H1 (cell line): Measurements from ENCODE around the gene PCDHA5. TPM values are rescaled to one million over a fixed set of nuclear protein-coding genes. Genes with fewer than 3 reads are reported as not detected.
"Not testable (repeated sequence)": the region's sequence is repeated elsewhere in the genome, so short reads cannot be mapped to it uniquely, and the experiment has no call there.

ENCODE experiments used
- CTCF ChIA-PET: fragments of 300-600 bp; sonication (Branson Sonifier 250); formaldehyde crosslinking; loops from one replicate; lab custom pipeline; 2021; ENCODE audit not compliant: partially characterized antibody; lab: Charles Lee
- POLR2A ChIA-PET: fragments of 300-600 bp; sonication (Branson Sonifier 250); formaldehyde crosslinking; loops from one replicate; lab custom pipeline; 2021; ENCODE audit warnings: inconsistent platforms; ENCODE audit not compliant: partially characterized antibody; lab: Charles Lee
- DNase-seq, 2 experiments: peaks; one replicate each; pipeline versions ENCODE4 v3.0.0 to v3.0.0-alpha.2; 2010 to 2022; ENCODE audit warnings: low spot score in 2 of 2, low read depth in 1 of 2, mixed read lengths in 1 of 2
- FAIRE-seq: peaks from 2 replicates; lab custom pipeline; 2011; peaks lifted over from hg19 to GRCh38; lab: Jason Lieb, UNC
- H2AFZ ChIP-seq: 2 replicates; pipeline ENCODE4 v1.8.1; 2012; ENCODE audit warnings: low read length, inconsistent platforms
- H2AK5ac ChIP-seq: 2 replicates; pipeline ENCODE4 v1.6.1; 2013; ENCODE audit warnings: low read depth, low read length
- H2BK120ac ChIP-seq: replicated peaks from 2 replicates; pipeline ENCODE3; 2013; ENCODE audit warnings: low read depth, low read length, inconsistent platforms
- H2BK12ac ChIP-seq: 2 replicates; pipeline ENCODE4 v1.6.1; 2013; ENCODE audit warnings: low read depth, low read length
- H2BK15ac ChIP-seq: 2 replicates; pipeline ENCODE4 v1.6.1; 2013; ENCODE audit warnings: low read length
- H2BK20ac ChIP-seq: 2 replicates; pipeline ENCODE4 v1.6.1; 2013; ENCODE audit warnings: low read length
- H2BK5ac ChIP-seq: 2 replicates; pipeline ENCODE4 v1.6.1; 2013; ENCODE audit warnings: low read depth, low read length
- H3K14ac ChIP-seq: 2 replicates; pipeline ENCODE4 v1.6.1; 2013; ENCODE audit warnings: inconsistent platforms; ENCODE audit not compliant: insufficient read length
- H3K18ac ChIP-seq: 2 replicates; pipeline ENCODE4 v1.6.1; 2013; ENCODE audit warnings: low read length; ENCODE audit errors: extremely low read depth
- H3K23ac ChIP-seq: 2 replicates; pipeline ENCODE4 v1.6.1; 2013; ENCODE audit warnings: inconsistent platforms; ENCODE audit not compliant: insufficient read length
- H3K23me2 ChIP-seq: 2 replicates; pipeline ENCODE4 v1.6.1; 2013; ENCODE audit warnings: low read depth, low read length
- H3K27ac ChIP-seq: 2 replicates; pipeline ENCODE4 v1.6.1; 2011; ENCODE audit warnings: low read depth, low read length, inconsistent platforms
- H3K27me3 ChIP-seq, 4 experiments: replicated peaks in 1 of 4; 1 replicate in 1 of 4; 2 replicates in 3 of 4; pipeline versions ENCODE4 v1.6.1 to v1.8.1; 2011 to 2013; ENCODE audit warnings: low read length in 3 of 4, mild to moderate bottlenecking in 3 of 4, inconsistent platforms in 2 of 4, mixed read lengths in 2 of 4, moderate library complexity in 1 of 4; ENCODE audit not compliant: control insufficient read depth in 3 of 4, insufficient read depth in 3 of 4; ENCODE audit errors: extremely low read depth in 1 of 4
- H3K36me3 ChIP-seq, 4 experiments: 2 replicates each; pipeline versions ENCODE4 v1.6.1 to v1.8.1; 2011 to 2013; ENCODE audit warnings: mild to moderate bottlenecking in 4 of 4, low read length in 3 of 4, moderate library complexity in 2 of 4, control low read depth in 1 of 4, inconsistent platforms in 1 of 4; ENCODE audit not compliant: insufficient read depth in 4 of 4, control insufficient read depth in 2 of 4
- H3K4ac ChIP-seq: replicated peaks from 2 replicates; pipeline ENCODE3; 2013; ENCODE audit warnings: low read length, low read depth, mixed read lengths, inconsistent platforms; ENCODE audit not compliant: insufficient read length
- H3K4me1 ChIP-seq, 4 experiments: replicated peaks in 1 of 4; 1 replicate in 1 of 4; 2 replicates in 3 of 4; pipeline versions ENCODE4 v1.6.1 to v1.8.1; 2011 to 2013; ENCODE audit warnings: low read length in 3 of 4, inconsistent platforms in 2 of 4, mixed read lengths in 1 of 4; ENCODE audit not compliant: insufficient read depth in 4 of 4, control insufficient read depth in 3 of 4
- H3K4me2 ChIP-seq, 2 experiments: 2 replicates each; pipeline versions ENCODE4 v1.6.1 to v1.8.1; 2011 to 2013; ENCODE audit warnings: low read depth in 2 of 2, low read length in 2 of 2, control low read depth in 1 of 2, inconsistent platforms in 1 of 2, mild to moderate bottlenecking in 1 of 2; ENCODE audit not compliant: insufficient read depth in 1 of 2
- H3K4me3 ChIP-seq, 4 experiments: fragments of 200-600, 300-600 bp in 1 of 4; sonication (generic), shearing (Covaris generic), sonication (Bioruptor Twin) in 1 of 4; 2 replicates each; pipeline versions ENCODE4 v1.5.1 to v1.8.1; 2011 to 2016; ENCODE audit warnings: low read length in 4 of 4, low read depth in 3 of 4, control low read depth in 2 of 4, inconsistent platforms in 2 of 4, mild to moderate bottlenecking in 2 of 4, mixed read lengths in 1 of 4, moderate library complexity in 1 of 4; ENCODE audit not compliant: insufficient read depth in 2 of 4; ENCODE audit errors: extremely low read depth in 1 of 4
- H3K56ac ChIP-seq: replicated peaks from 2 replicates; pipeline ENCODE3; 2013; ENCODE audit warnings: low read depth, mild to moderate bottlenecking, mixed read lengths, low read length, inconsistent platforms; ENCODE audit not compliant: insufficient read length
- H3K79me1 ChIP-seq: 2 replicates; pipeline ENCODE4 v1.6.1; 2013; ENCODE audit warnings: low read depth, low read length, control low read depth
- H3K79me2 ChIP-seq, 2 experiments: 2 replicates each; pipeline versions ENCODE4 v1.6.1 to v1.8.1; 2012 to 2013; ENCODE audit warnings: low read length in 2 of 2, mild to moderate bottlenecking in 2 of 2, inconsistent platforms in 1 of 2; ENCODE audit not compliant: insufficient read depth in 2 of 2, control insufficient read depth in 1 of 2
- H3K9ac ChIP-seq, 4 experiments: replicated peaks in 1 of 4; 1 replicate in 1 of 4; 2 replicates in 3 of 4; pipeline versions ENCODE4 v1.6.1 to v1.8.1; 2011 to 2013; ENCODE audit warnings: low read depth in 3 of 4, low read length in 3 of 4, control low read depth in 2 of 4, mild to moderate bottlenecking in 2 of 4, moderate library complexity in 2 of 4, inconsistent platforms in 1 of 4; ENCODE audit errors: extremely low read depth in 1 of 4
- H3K9me3 ChIP-seq, 2 experiments: 2 replicates each; pipeline versions ENCODE4 v1.6.1 to v1.8.1; 2012 to 2013; ENCODE audit warnings: mild to moderate bottlenecking in 2 of 2, moderate library complexity in 2 of 2, control low read depth in 1 of 2, inconsistent platforms in 1 of 2, low read depth in 1 of 2, low read length in 1 of 2, mixed read lengths in 1 of 2; ENCODE audit not compliant: insufficient read depth in 2 of 2
- H4K20me1 ChIP-seq, 2 experiments: replicated peaks in 1 of 2; 2 replicates each; pipeline versions ENCODE3 to v1.8.1; 2011 to 2013; ENCODE audit warnings: inconsistent platforms in 2 of 2, low read length in 2 of 2, mild to moderate bottlenecking in 1 of 2; ENCODE audit not compliant: insufficient read depth in 2 of 2, control insufficient read depth in 1 of 2
- H4K5ac ChIP-seq: 2 replicates; pipeline ENCODE4 v1.6.1; 2013; ENCODE audit warnings: low read length, low read depth, mixed read lengths, inconsistent platforms; ENCODE audit not compliant: insufficient read length
- H4K8ac ChIP-seq: 2 replicates; pipeline ENCODE4 v1.8.0; 2013; ENCODE audit warnings: mild to moderate bottlenecking, moderate library complexity, low read length, inconsistent platforms; ENCODE audit not compliant: insufficient read depth; ENCODE audit errors: extremely low read depth
- H4K91ac ChIP-seq: replicated peaks from 2 replicates; pipeline ENCODE3; 2013; ENCODE audit warnings: low read length, mixed read lengths, inconsistent platforms; ENCODE audit not compliant: insufficient read length
- WGBS, 2 experiments: shearing (Covaris generic) in 1 of 2; methylation state at CpG; one replicate each; pipeline versions ENCODE4 v1.1.6 to v1.1.7; 2013 to 2015; ENCODE audit warnings: low lambda C conversion rate in 2 of 2, mixed read lengths in 2 of 2, inconsistent platforms in 1 of 2, low coverage in 1 of 2, missing lambda C conversion rate in 1 of 2; ENCODE audit not compliant: insufficient replicate concordance in 2 of 2, insufficient coverage in 1 of 2, insufficient read length in 1 of 2; ENCODE audit errors: extremely low coverage in 1 of 2, missing lambda C conversion rate in 1 of 2; 5-methylcytosine and 5-hydroxymethylcytosine counted together
- polyA plus RNA-seq, 7 experiments: library from polyadenylated mRNA; depleted of rRNA in 3 of 7; stranded (reverse) in 5 of 7; unstranded in 2 of 7; fragments of >200 nt in 5 of 7; fragments of 200-250 nt in 2 of 7; gene quantifications; 1 replicate in 5 of 7; 2 replicates in 1 of 7; 4 replicates in 1 of 7; pipeline versions ENCODE4 v1.2.1 to v1.2.3, GENCODE V29; 2011 to 2013; ENCODE audit warnings: missing spikeins in 2 of 7, mixed read lengths in 2 of 7
- total RNA-seq: library from RNA; stranded (reverse); fragmentation: NEBNext Ultra II Directional; extraction: Animal tissue kit (Norgen Biotek cat#: 25700); gene quantifications from 2 replicates; pipeline ENCODE4 v1.2.1, GENCODE V29; 2021

Gene PCDHA5
- total and polyA plus RNA-seq, 2 of the 8 experiments (the other 6 are each of a cell fraction or from before 2014, with no cell fraction given), result 0.33 to 0.76 TPM

DNA sequence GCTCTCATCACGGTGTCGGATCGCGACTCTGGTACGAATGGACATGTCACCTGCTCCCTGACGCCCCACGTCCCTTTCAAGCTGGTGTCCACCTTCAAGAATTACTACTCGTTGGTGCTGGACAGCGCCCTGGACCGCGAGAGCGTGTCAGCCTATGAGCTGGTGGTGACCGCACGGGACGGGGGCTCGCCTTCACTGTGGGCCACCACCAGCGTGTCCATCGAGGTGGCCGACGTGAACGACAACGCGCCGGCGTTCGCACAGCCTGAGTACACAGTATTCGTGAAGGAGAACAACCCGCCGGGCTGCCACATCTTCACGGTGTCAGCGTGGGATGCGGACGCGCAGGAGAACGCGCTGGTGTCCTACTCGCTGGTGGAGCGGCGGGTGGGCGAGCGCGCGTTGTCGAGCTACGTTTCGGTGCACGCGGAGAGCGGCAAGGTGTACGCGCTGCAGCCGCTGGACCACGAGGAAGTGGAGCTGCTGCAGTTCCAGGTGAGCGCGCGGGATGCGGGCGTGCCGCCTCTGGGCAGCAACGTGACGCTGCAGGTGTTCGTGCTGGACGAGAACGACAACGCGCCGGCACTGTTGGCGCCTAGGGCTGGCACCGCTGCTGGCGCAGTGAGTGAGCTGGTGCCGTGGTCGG is 25.2 kb upstream of the PCDHA5 start:
- not testable (repeated sequence) for FAIRE-seq, H3K4me3 ChIP-seq, H3K27me3 ChIP-seq, H3K23me2 ChIP-seq, H3K79me1 ChIP-seq, H2BK15ac ChIP-seq, H4K8ac ChIP-seq, H3K4ac ChIP-seq, H4K20me1 ChIP-seq, H2BK12ac ChIP-seq, H3K4me2 ChIP-seq, H3K18ac ChIP-seq, H4K5ac ChIP-seq, H3K56ac ChIP-seq, H3K27ac ChIP-seq, H2BK20ac ChIP-seq, DNase-seq, H2AK5ac ChIP-seq, H2BK5ac ChIP-seq, H3K23ac ChIP-seq, H3K9ac ChIP-seq, H2BK120ac ChIP-seq, H4K91ac ChIP-seq, H3K4me1 ChIP-seq, H3K14ac ChIP-seq, H3K79me2 ChIP-seq, H2AFZ ChIP-seq
- H3K9me3 ChIP-seq, result peaks cover 3 to 19% of the 10 kb centered on the region in 2 experiments; a peak in 3 of 4 replicates
- ChIA-PET CTCF (interaction anchor here (1.3 to 5.7 kb wide), 11 partner anchors 11 to 260 kb away, joined by 4 to 59 read pairs (median 6); partner anchors contain the start of genes PCDHA1, PCDHA4, PCDHA6 and PCDHA8), POLR2A (interaction anchor here (1.6 kb wide), 1 partner anchor 10 kb away, joined by 3 read pairs; the partner anchor contains the start of gene PCDHA1)
- H3K36me3 ChIP-seq, result peaks cover 0 to 13% (median 0%) of the 10 kb centered on the region in 4 experiments; a peak in 1 of 8 replicates
- WGBS, 2 experiments, result 97% methylated on average over 51 of the region's 72 CpGs; no CpG with 5 or more reads in 1 of the 2 experiments
